ENCODE measurements around the gene SH2B2.
"Not testable (repeated sequence)": the region's sequence is repeated elsewhere in the genome, so short reads cannot be mapped to it uniquely, and the experiment has no call there.

GRCh38 chr7:102337002-102337401 lies 50.3 kb downstream of the SH2B2 start:
- TF ChIP-seq CTCF, POLR2A (IDR thresholded peaks at IDR 0.05): not testable (repeated sequence)

All from prostate gland (tissue), 2 donors.